Left lobe of liver (tissue), 2 donors: ENCODE data around the gene LRIT1. TPM values are rescaled to one million over a fixed set of nuclear protein-coding genes. Genes with fewer than 3 reads are reported as not detected.

ENCODE experiments used
- ATAC-seq: fragments of 200-7000 bp; cut with Tn5 transposase; one replicate; pipeline ENCODE4 v1.9.1; 2020; ENCODE audit warnings: mild to moderate bottlenecking, moderate library complexity
- DNase-seq: peaks from one replicate; pipeline ENCODE4 v3.0.0-alpha.2; 2020; ENCODE audit warnings: low spot score
- total RNA-seq: library from RNA; stranded (reverse); gene quantifications from one replicate; pipeline ENCODE4 v1.2.1, GENCODE V29; 2021
- donor health status: DM: no; HTN: no; CAD: no; lungs with moderate emphysema.
- donor health status: DM: no; HTN: yes; CAD: no.

Gene LRIT1
- total RNA-seq, 1 donor from 2014 or later = not detected

DNA sequence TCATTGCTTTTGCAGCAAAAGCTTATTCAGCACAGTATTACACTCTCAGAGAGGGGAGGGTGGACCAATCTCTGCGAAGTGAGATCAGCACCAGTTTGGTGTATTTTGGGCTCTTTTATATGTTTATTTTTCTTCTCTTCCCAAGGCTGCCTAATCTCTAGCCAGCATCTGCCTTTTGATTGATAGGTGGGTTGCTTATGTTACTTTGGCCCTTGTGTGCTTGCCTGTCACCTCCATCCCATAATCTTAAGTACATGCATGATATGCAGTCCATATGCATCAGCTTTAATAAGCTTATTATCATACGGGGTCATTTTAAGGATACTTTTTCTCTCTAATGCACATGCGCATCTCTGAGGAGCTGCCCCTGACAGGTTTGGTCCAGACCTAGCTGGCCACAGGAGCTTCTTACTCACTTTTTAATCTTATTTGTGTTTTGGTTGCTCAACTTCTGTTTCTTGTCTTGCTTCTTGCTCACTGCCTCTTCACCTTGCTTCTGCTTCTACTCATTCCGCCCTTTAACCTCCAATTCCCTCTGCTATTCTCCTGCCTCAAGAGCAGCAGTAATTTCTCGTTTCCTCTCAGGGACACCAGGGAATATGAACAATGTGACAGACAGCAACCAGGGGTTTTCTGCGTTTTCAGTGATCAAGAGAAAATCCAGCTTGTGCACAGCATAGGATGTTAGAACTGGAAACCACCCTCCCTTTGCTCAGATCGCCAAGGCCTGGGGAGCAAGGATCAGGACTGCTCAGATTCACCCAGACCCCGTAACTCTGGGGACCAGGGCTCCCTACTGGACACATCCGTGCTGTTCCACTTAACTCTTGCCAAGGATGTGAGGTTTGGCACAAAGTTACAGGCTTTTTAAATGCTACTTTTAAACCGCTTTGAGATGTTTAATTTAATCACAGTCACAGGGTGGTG, 13.5 kb upstream of the LRIT1 start:
- ATAC-seq = no peak
- no peak for DNase-seq

DNA sequence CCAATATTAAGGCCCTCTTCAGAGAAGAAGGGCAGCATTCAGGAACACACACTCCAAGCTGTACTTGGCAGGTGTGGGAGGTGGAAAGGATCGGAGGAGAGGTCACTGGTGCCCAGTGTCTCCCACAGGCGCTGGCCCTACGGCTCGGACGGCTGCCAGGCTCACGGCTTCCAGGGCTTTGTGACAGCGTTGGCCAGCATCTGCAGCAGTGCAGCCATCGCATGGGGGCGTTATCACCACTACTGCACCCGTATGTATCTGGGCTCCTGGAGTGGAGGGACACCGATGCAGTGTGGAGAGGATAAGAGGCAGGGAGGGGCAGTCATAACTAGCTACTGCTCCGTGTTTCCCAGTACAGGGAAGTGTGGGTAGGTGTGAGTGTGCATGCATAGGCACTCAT, 7.4 kb upstream of the LRIT1 start:
- no peak for DNase-seq

DNA sequence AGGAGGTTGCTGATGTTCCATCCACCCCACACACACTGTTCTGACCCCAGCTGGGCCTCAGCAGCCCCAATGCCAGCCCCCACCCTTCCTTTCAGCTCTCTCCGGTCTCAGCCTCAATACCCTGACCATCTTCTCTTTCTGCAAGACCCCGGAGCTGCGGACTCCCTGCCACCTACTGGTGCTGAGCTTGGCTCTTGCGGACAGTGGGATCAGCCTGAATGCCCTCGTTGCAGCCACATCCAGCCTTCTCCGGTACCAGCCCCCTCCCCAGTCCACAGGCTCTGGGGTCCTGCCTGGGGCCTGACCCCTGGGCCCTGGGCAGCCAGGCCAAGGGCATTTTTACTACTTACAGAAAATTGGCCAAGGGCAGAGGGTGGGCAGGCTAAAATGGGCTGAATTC, 6.2 kb upstream of the LRIT1 start:
- ATAC-seq (no peak), DNase-seq (no peak)

More for the DNA sequence above, 7.4 kb upstream of the LRIT1 start:
- no peak for ATAC-seq

DNA sequence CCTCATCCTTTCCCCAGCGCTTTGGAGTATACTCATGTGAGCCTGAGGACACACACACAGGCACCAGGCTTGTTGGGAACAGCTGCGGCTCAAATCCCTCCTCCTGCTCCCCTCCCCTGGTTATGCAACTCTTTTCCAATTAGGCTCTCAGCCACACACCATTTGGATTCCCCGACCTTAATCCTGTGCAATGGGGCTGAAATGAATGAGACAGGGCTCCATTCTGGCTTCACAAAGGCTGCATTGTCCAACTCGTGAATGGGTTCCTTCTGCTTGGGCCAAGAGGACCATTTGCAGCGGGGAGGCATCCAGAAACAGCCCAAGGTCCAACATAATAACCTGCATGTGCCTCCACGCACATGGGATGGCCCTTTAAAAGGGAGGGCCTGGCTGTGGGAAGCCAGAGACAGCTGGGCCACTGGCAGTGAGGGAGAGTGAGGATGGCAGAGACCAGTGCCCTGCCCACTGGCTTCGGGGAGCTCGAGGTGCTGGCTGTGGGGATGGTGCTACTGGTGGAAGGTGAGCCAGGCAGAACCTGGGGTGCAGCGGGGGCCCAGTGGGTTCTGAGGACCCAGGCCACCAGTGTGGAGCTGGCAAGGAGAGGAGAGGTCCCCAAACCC, 3.4 kb upstream of the LRIT1 start, which contains the start of gene RGR:
TSS of gene RGR (plus strand) at position 403 of the 620 bp plus-strand sequence. CDS start at position 441, 38 bp downstream.
- DNase-seq = no peak
- ATAC-seq = no peak

DNA sequence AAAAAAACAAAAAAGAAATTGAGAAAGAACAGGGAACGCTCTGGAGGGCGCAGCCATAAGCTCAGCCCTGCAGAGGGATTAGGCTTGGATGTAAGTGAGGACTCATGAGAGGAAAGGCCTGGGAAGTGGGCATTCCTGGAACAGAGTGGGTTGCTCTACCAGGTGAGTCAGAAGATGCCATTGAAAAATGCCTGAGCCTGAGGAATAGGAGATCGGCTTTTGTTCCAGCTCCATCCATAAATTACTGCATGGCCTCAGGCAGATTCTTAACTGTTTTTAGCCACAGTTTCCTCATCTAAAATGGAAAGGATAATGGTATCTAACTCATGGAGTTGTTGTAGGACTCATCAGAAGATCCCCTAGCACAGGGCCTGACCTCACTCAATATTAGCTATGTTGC, 2.4 kb upstream of the LRIT1 start:
- ATAC-seq = no peak
- no peak for DNase-seq

DNA sequence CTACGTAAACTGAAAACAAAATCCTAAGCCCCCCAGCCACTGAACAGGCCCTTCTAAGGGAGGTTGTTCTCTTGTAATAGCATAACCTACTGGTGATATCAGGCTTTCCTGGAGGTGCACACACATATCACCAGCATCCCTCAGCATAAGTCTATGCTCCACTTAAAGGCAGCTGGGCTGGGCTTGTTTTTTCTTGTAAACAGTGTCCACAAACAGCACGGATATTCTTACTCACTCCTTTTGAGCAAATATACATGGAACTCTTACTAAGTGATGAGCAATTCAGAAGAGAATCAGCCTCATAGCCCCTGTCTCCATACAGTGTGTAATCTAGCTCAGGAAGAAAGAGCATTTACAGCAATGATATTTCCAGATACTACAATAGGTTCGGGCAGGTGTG, 2.4 kb downstream of the LRIT1 start:
- ATAC-seq = no peak
- DNase-seq = no peak

DNA sequence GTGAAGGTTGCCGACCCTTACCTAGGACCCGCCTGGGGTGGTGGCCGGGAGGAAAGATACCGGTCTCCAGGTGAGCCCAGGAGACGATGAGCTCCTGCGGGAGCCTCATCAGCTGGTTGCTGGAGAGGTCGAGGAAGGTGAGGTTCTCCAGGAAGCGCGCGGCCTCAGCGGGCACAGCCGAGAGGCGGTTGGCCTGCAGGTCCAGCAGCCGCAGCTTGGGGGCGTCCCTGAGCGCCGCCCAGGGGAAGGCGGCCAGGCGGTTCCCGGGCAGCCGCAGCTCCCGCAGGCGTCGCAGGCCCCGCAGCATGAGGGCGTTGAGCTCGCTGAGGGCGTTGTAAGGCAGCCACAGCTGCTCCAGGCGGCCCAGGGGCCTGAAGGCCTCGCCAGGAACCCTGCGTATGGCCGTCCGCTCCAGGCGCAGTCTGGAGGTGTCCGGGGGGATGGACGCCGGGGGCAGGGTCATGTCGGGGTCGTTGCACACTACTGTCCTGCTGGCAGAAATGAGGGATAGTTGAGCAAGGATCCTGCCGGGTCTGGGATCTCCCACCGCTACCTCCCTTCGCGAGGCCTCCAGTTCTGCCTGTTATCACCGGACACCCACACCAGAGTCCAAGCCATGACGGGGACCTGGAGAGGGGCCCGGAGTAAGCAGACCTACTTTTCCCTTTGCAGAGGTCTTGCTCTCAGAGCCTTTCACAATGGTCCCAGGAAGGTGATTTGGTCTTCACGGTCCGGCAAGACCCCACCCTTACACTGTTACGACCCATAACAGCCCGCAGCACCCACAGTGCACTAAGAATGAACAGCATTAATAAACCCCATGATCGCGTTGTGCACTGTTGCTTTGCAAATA, 3.9 kb downstream of the LRIT1 start:
- DNase-seq (no peak), ATAC-seq (no peak)

DNA sequence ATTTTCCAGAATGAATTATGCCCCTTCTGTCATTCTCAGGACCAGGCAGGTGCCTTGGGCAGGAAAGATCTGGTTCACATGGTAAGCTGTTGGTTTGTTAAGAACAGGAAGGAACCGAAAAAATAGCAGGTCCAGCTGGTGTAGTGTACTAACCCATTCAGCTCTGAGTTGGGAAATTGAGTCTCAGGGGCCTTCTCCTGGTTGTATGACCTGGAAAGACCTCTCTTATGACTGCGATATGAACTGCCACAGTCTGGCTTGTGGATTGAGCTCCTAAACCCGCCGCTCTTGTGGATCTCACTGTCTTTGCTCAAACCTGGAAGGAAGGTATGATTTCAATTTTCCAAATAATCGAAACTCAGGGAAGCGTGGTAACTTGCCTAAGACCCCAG, 4.5 kb downstream of the LRIT1 start:
- no peak for DNase-seq
- ATAC-seq = no peak

DNA sequence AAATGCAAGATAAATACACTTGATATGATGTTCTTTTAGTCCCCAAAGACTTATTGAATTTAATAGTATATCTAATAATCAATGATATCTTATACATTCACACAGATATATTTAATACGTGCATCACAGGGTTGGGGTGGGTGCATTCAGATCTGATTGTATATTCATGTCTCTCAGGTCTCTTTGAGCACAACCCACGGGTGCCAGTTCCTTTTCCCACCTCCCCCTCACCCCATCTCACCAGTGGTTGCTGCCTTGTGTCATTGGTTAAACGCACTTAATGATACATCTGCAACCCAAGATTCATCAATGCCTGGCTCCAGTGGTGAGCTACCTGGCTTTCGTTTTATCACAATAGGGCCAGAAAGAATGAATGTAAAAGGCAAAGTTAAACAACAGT, 6.2 kb downstream of the LRIT1 start:
- DNase-seq (no peak), ATAC-seq (no peak)

DNA sequence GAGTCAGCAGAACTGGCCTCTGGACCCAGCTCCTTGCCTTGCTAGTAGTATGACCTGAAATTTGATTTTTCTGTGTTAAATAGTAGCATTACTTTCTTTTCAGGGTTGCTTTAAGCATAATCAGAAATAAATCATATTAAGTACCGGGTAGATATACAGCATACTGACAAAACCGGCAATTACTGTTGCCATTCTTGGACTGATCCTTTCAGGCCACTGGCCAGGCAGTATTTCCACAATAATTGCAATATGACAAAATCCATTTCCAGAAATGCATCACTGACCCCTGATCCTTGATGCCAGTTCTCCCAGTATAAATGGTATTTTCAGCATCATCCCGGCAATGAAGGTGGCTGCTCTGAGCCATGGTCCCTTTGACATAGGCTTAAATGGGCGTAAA, 6.9 kb downstream of the LRIT1 start:
- DNase-seq (no peak), ATAC-seq (no peak)

DNA sequence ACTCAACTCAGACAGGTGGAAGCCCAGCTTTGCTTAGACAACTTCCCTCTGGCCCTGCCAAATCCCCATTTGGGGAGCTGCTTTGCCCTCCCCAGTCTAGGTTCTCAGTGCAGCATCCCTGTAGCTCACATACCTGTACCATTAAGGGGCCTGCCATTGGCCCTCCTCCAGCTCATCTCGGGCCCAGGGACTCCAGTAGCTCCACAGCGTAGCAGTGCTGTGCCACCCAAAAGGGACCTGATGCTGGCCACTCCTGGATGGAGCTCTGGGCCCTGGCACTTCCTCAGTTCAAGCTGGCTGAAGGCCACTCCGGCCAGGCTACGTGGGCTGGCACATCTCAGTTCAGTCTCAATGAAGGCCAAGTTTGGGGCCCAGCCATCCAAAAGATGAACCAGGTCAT, 7.4 kb downstream of the LRIT1 start:
- no peak for DNase-seq
- no peak for ATAC-seq

DNA sequence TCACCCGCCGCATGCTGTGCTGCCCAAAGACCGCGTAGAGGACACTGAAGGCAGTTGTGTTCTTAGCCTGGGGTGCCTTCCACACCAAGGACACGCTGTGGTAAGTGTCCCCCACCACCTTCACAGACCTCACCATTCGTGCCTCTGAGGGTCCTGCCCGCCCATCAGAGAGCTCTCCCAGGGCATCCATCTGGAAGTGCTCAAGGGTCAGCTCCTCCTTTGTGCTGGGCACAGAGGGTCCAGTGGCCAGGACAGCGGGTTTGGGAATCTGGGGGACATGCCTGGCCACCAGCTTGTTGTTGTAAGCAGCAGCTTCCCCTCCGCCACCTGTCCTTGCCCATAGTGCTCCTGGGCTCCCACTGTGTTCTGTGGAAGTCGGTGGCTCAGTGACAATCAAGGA, 9.0 kb downstream of the LRIT1 start:
- DNase-seq = no peak
- no peak for ATAC-seq

DNA sequence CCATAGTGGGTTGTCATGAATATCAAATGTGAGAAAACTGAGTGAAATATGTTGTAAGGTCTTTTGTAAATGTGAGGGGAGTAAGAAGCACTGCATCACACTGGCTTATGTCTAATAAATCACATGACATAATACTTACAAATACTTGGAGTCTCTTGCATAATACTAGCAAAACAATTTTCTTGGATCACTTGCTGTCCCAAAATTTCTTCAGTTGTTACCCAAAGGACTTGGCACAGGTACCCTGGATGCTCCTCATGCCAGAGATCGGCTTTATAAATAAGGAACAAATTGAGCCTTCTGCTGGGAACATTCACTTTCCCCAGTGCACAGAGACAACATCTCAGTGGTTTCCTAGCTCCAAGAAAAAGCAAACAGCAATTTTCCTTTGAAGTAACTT, 11.0 kb downstream of the LRIT1 start:
- ATAC-seq = no peak
- no peak for DNase-seq

DNA sequence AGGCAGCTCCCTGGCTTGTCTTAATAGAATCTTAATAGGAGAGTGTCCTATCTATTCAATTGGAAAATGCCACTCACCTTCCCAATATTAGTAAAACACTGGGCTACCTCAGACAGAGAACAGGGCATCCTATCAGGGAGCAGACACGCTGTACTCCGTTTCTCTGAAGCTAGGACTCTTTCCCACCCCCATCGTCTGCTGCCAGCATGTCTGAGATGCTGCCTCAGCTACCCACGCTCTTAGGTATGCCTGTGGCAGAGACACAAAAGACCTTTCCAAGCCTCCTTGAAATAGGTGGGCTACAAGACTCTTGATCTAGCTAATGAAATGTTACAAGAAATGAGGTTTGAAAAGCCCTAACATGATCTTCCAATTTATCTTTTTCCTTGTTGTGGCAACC, 13.5 kb downstream of the LRIT1 start:
- ATAC-seq = no peak
- DNase-seq = no peak

DNA sequence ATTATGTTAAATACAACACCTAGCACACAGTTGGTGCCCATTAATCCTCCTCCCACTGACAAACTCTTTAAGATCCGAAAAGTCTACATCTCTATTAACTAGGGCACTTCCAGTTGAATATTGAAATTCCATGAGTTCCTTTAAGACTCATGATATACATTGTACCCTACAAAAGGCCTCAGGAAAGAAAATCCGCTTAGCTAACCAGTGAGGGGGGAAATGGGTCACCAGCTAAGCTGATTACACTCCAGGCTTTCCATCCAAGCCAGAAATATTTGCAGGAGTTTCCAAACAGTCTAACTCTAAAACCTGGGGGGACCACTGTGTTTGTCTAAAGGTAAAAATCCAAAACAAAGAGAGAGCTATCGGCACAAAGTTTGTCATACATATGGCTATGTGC, 14.7 kb downstream of the LRIT1 start:
- ATAC-seq = no peak
- no peak for DNase-seq

DNA sequence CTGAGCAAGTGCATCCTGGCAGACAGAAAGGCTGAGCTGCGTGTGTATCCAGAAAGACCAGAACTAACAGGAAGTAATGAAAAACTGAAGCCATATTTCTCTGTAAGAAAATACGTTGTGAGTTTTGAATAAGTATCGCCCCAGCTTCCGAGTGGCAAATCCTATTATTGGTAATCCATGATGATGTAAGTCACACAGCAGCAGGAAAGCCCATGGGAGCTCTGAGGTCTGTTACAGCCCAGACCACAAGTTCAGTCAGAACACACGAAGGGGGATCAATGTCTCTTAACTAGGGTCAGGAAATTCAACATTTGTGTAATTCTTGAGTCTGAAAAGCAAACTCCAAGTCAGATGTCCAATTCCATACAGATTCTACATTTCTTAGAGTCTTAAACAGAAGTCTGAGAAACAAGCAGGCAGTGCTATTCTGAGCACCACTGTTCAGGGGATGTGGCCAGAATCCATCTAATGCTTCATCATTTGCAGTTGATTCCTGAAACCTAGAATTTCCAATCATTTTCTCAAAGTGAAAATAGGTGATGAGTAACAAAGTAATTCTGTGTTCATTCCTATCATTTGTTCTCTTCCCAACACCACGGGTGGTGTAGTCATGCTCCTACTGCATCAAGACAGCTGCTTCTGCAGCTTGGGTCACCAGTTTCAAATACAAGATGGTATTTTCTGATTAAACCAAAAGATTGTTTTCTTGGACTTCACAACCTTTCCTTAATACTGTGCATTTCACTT, 15.7 kb downstream of the LRIT1 start, which contains the start of gene LRIT2:
TSS of gene LRIT2 (minus strand) at position 118 of the 747 bp plus-strand sequence. CDS start at position 94, 24 bp downstream.
- DNase-seq = no peak
- ATAC-seq = no peak

DNA sequence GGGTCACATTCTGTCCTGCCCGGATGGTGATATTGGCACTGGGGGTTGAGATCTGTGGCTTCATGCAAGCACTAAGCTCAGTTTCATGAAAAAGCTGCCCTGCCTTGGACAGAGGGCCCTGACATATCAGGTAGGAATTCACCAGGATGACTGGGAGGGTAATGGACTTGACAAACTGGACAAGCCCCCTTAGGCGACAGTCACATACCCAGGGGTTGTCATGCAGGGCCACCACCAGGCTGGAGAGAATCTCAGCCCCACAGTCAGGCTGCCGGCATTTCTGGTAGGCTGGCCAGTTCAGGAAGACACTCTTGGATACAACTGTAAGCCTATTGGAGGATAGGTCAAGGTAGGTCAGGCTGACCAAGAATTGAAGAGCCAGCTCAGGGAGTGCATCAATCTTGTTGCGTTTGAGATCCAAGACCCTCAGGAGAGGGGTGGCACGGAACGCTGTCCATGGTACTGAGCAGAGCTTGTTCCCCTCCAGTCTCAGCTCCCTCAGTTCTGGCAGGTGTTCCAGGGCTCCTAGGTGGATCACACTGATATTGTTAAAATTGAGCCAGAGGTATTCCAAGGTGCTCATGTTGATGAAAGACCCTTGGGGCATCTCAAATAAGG, 16.8 kb downstream of the LRIT1 start:
- no peak for ATAC-seq

DNA sequence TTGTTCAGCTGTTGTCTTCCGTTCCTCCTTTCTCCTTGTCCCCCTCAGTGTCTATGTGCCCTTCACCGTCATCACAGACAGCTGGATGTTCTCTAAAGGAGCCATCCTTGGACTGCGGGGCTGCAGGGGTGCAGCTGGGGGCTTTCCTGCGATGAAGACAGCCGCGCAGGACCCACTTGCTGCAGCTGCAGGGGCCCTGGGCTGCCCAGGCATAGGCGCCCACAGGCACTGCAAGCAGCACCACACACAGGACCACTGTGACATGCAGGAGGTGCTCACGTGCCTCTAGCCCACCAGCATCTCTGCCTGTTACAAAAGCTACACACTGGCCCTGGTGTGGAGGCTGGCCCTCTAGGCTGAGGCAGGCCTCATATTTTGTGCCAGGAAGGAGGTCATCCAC, 19.4 kb downstream of the LRIT1 start:
- no peak for DNase-seq

More for the DNA sequence above, 16.8 kb downstream of the LRIT1 start:
- no peak for DNase-seq

DNA sequence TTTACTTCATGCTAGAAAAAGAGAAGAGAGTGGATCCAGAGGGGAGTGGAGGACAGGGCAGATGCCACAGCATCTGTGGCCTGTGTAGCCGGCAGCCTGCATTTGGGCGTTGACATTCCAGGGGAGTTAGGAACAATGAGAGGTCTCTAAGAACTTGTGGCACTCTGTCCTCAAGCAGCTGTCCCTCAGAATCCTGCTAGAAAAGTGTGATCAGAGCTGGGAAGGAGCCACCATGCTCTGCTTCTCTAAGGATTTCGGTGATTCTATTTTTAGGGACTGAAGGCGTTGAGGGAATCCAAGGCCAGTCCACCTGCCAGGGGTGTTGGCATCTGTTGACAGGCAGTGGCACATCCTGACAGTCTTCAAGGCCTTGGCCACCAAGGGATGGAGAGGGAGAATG, 23.6 kb downstream of the LRIT1 start:
- no peak for ATAC-seq
- DNase-seq = no peak

More for the DNA sequence above, 19.4 kb downstream of the LRIT1 start:
- no peak for ATAC-seq

DNA sequence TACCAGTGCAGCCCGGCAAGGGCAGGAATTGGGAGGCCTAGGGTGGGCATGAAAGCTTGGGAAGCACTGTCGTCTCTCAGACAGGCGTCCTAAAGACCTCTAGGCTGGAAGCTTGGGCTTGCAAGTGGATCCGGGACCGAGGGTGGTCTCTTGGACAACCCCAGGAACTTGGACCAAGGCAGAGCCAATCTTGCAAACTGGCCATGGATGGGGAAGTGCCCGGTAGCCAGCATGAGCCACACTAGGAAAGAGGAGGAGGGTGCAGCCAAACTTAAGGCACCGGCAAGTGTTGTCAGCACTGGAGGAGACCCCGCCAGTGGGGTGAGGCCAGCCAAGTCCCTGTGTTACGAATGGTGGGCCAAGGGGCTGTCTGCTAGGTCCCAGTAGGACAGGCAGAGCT, 24.5 kb downstream of the LRIT1 start:
- DNase-seq = no peak
- ATAC-seq = no peak
